Islet precursor cell (in vitro differentiated cells): ENCODE measurements around the gene PET100.
A peak's percentile ranks its signal among the peaks of the same experiment; 100 is the strongest.

Experiments
- DNase-seq: peaks from one replicate; pipeline ENCODE4 v3.0.0-alpha.2; 2018

Gene PET100

DNA sequence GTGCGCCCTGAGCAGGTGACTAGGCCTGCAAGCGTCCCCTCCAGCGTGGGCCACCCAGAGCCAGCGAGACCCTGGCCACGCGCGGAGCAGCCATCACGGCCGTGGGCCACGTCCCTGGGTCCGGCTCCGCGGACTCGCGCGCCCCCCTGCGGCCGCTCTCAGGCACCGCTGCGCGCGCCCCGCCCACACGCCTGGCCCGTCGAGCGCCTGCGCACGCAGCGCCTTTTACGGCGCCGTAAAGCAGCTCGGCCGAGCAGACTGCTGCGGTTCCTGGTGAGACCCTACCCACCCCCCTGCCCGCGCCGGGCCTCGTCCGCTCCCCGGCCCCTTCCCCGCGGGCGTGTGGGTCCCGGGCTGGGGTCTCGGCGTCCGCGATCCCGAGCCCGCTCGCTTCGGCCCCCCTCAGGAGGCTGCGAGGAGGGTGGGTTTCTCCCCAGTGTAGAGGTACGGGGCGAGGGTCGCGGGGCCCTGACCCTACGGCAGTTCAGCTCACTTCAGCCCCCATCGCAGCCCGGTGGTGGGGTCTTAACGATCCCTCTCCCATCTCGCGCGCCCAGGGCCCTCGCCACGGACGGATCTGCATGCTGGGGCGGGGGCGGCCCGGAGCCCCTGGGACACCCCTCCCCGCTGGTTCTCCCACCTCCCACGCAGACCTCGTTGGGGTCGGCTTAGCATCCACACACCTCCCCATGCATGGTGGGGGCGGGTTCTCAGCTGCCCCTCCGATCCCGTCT, 51.2 kb downstream of the PET100 start, which contains the start of gene TRAPPC5:
Gene TRAPPC5 (plus strand): TSS at position 228 of the 734 bp plus-strand sequence. CDS start 1,421 bp downstream, outside the sequence.
- DNase-seq: peak; percentile 91
